Activated CD4-positive, alpha-beta memory T cell treated with anti-CD3 and anti-CD28 coated beads, Interleukin-2, amount 10 ng/mL, durations not matched to agents 7 days and 5 days (primary cell): ENCODE data around the gene CNOT1. TPM values are rescaled to one million over a fixed set of nuclear protein-coding genes. Genes with fewer than 3 reads are reported as not detected.
"Not testable (repeated sequence)": the region's sequence is repeated elsewhere in the genome, so short reads cannot be mapped to it uniquely, and the experiment has no call there.

Experiments
- CTCF ChIA-PET: fragments of 350-600 bp; sonication (Branson Sonifier 250); formaldehyde crosslinking; loops from one replicate; lab custom pipeline; 2021; ENCODE audit warnings: antibody characterized with exemption, inconsistent platforms; lab: Charles Lee
- POLR2A ChIA-PET: fragments of 350-600 bp; sonication (Branson Sonifier 250); formaldehyde crosslinking; loops from one replicate; lab custom pipeline; 2021; ENCODE audit warnings: antibody characterized with exemption; lab: Charles Lee
- DNase-seq: peaks from one replicate; pipeline ENCODE4 v3.0.0-alpha.2; 2020
- H3K27ac Mint-ChIP-seq: one replicate; pipeline ENCODE4 v1.8.0; 2021; ENCODE audit warnings: mild to moderate bottlenecking, mixed read lengths
- H3K27me3 Mint-ChIP-seq: one replicate; pipeline ENCODE4 v1.8.0; 2021; ENCODE audit warnings: mixed read lengths
- H3K36me3 Mint-ChIP-seq: one replicate; pipeline ENCODE4 v1.8.0; 2021; ENCODE audit warnings: low read depth, mixed read lengths
- H3K4me1 Mint-ChIP-seq: one replicate; pipeline ENCODE4 v1.8.0; 2021; ENCODE audit warnings: mixed read lengths
- H3K4me3 Mint-ChIP-seq: one replicate; pipeline ENCODE4 v1.8.0; 2021; ENCODE audit warnings: mild to moderate bottlenecking, mixed read lengths
- H3K9me3 Mint-ChIP-seq: one replicate; pipeline ENCODE4 v1.8.0; 2021; ENCODE audit warnings: mixed read lengths
- total RNA-seq, 2 experiments: library from RNA; stranded (reverse); gene quantifications; one replicate each; pipeline ENCODE4 v1.2.3, GENCODE V29; 2021

CNOT1 gene
- 100 to 1,000 TPM; 226 to 236 TPM for total RNA-seq

GRCh38 chr16:58629733-58630640 is at the start of gene CNOT1:
Gene CNOT1 (minus strand): TSS chr16:58629826. CDS start chr16:58599337, 30,489 bp downstream.
- peak within 1 kb of the TSS; percentile 100 for H3K4me3 Mint-ChIP-seq
- H3K27me3 Mint-ChIP-seq = no peaks in the 10 kb centered on the region
- H3K4me1 Mint-ChIP-seq = peaks cover 29% of the 10 kb centered on the region
- peak within 1 kb of the TSS; percentile 100 for H3K27ac Mint-ChIP-seq
- no peaks in the 10 kb centered on the region for H3K9me3 Mint-ChIP-seq
- CTCF ChIA-PET = interaction anchor here (3.6 kb wide), 1 partner anchor 126 kb away, joined by 16 read pairs; no protein-coding TSS in a partner anchor
- POLR2A ChIA-PET = interaction anchor here (1.0 to 4.7 kb wide), 4 partner anchors 27 to 114 kb away, joined by 3 to 16 read pairs (median 10); partner anchors contain the start of genes SETD6 and SLC38A7
- peak; percentile 99 for DNase-seq
- peaks cover 19% of the 10 kb centered on the region for H3K36me3 Mint-ChIP-seq

- no peak overlapping the region for H3K4me3 Mint-ChIP-seq
- ChIA-PET POLR2A (no interaction called here), CTCF (interaction anchor here (1.6 kb wide), 1 partner anchor 77 kb away, joined by 8 read pairs; no protein-coding TSS in a partner anchor)
- no peaks in the 10 kb centered on the region for H3K9me3 Mint-ChIP-seq
- no peaks in the 10 kb centered on the region for H3K27me3 Mint-ChIP-seq
- DNase-seq = no peak
- peaks cover 3% of the 10 kb centered on the region for H3K36me3 Mint-ChIP-seq
- H3K27ac Mint-ChIP-seq = no peak overlapping the region
- H3K4me1 Mint-ChIP-seq = peaks cover 10% of the 10 kb centered on the region
Measured at GRCh38 chr16:58678716-58679115, 49.1 kb upstream of the CNOT1 start.

- H3K9me3 Mint-ChIP-seq = no peaks in the 10 kb centered on the region
- H3K36me3 Mint-ChIP-seq = peaks cover 3% of the 10 kb centered on the region
- CTCF ChIA-PET = interaction anchor here (1.6 kb wide), 1 partner anchor 78 kb away, joined by 8 read pairs; no protein-coding TSS in a partner anchor
- H3K4me3 Mint-ChIP-seq = no peak overlapping the region
- H3K27me3 Mint-ChIP-seq = no peaks in the 10 kb centered on the region
- H3K4me1 Mint-ChIP-seq = peaks cover 5% of the 10 kb centered on the region
- H3K27ac Mint-ChIP-seq = no peak overlapping the region
- no peak for DNase-seq
- POLR2A ChIA-PET = no interaction called here
Measured at GRCh38 chr16:58678269-58678668, 48.6 kb upstream of the CNOT1 start.

GRCh38 chr16:58670946-58671583 is 41.4 kb upstream of the CNOT1 start:
- Mint-ChIP-seq H3K9me3 (no peaks in the 10 kb centered on the region), H3K4me3 (no peak overlapping the region), H3K27me3 (no peaks in the 10 kb centered on the region), H3K4me1 (no peaks in the 10 kb centered on the region), H3K36me3 (peaks cover 11% of the 10 kb centered on the region), H3K27ac (no peak overlapping the region)
- CTCF ChIA-PET = no interaction called here
- no peak for DNase-seq
- POLR2A ChIA-PET = no interaction called here

GRCh38 chr16:58670177-58670576 is 40.6 kb upstream of the CNOT1 start:
- DNase-seq = no peak
- no peaks in the 10 kb centered on the region for H3K27me3 Mint-ChIP-seq
- no peak overlapping the region for H3K27ac Mint-ChIP-seq
- ChIA-PET POLR2A (no interaction called here), CTCF (no interaction called here)
- H3K36me3 Mint-ChIP-seq = peaks cover 8% of the 10 kb centered on the region
- H3K4me3 Mint-ChIP-seq = no peak overlapping the region
- no peaks in the 10 kb centered on the region for H3K9me3 Mint-ChIP-seq
- H3K4me1 Mint-ChIP-seq = no peaks in the 10 kb centered on the region

GRCh38 chr16:58665200-58665599 is 35.6 kb upstream of the CNOT1 start:
- no peaks in the 10 kb centered on the region for H3K9me3 Mint-ChIP-seq
- no peak overlapping the region for H3K27ac Mint-ChIP-seq
- DNase-seq = no peak
- no peaks in the 10 kb centered on the region for H3K27me3 Mint-ChIP-seq
- ChIA-PET POLR2A (no interaction called here), CTCF (no interaction called here)
- H3K36me3 Mint-ChIP-seq = peaks cover 8% of the 10 kb centered on the region
- no peak overlapping the region for H3K4me3 Mint-ChIP-seq
- no peaks in the 10 kb centered on the region for H3K4me1 Mint-ChIP-seq

- ChIA-PET CTCF (interaction anchor here (0.6 to 1.8 kb wide), 6 partner anchors 115 to 692 kb away, joined by 3 to 14 read pairs (median 4); no protein-coding TSS in a partner anchor), POLR2A (interaction anchor here (0.6 kb wide), 1 partner anchor 41 kb away, joined by 3 read pairs; no protein-coding TSS in a partner anchor)
- H3K27me3 Mint-ChIP-seq = no peaks in the 10 kb centered on the region
- no peaks in the 10 kb centered on the region for H3K36me3 Mint-ChIP-seq
- no peaks in the 10 kb centered on the region for H3K4me1 Mint-ChIP-seq
- H3K4me3 Mint-ChIP-seq = no peak overlapping the region
- no peaks in the 10 kb centered on the region for H3K9me3 Mint-ChIP-seq
- no peak for DNase-seq
- no peak overlapping the region for H3K27ac Mint-ChIP-seq
Measured at GRCh38 chr16:58661199-58661830, 31.7 kb upstream of the CNOT1 start.

DNA sequence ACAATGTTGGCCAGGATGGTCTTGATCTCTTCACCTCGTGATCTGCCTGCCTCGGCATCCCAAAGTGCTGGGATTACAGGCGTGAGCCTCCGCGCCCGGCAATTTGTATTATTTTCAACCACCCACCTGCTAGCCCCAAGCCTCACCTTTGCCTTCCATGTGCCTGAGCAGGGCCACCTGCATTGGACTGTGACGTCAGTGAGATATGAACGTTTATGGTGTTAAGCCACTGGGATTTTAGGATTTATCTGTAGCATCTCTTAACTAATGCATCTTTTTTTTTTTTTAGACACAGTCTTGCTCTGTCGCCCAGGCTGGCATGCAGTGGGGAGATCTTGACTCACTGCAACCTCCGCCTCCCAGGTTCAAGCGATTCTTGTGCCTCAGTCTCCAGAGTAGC is 30.3 kb upstream of the CNOT1 start:
- DNase-seq, H3K4me3 Mint-ChIP-seq, H3K36me3 Mint-ChIP-seq, H3K27ac Mint-ChIP-seq, H3K27me3 Mint-ChIP-seq, H3K9me3 Mint-ChIP-seq, H3K4me1 Mint-ChIP-seq, POLR2A ChIA-PET: not testable (repeated sequence)
- CTCF ChIA-PET = interaction anchor here (0.7 kb wide), 1 partner anchor 123 kb away, joined by 3 read pairs; no protein-coding TSS in a partner anchor

- no peak overlapping the region for H3K27ac Mint-ChIP-seq
- CTCF ChIA-PET = no interaction called here
- H3K4me3 Mint-ChIP-seq = no peak overlapping the region
- no peaks in the 10 kb centered on the region for H3K36me3 Mint-ChIP-seq
- peaks cover 3% of the 10 kb centered on the region for H3K27me3 Mint-ChIP-seq
- DNase-seq = no peak
- POLR2A ChIA-PET = no interaction called here
- no peaks in the 10 kb centered on the region for H3K9me3 Mint-ChIP-seq
- no peaks in the 10 kb centered on the region for H3K4me1 Mint-ChIP-seq
Measured at GRCh38 chr16:58658796-58659211, 29.2 kb upstream of the CNOT1 start.

DNA sequence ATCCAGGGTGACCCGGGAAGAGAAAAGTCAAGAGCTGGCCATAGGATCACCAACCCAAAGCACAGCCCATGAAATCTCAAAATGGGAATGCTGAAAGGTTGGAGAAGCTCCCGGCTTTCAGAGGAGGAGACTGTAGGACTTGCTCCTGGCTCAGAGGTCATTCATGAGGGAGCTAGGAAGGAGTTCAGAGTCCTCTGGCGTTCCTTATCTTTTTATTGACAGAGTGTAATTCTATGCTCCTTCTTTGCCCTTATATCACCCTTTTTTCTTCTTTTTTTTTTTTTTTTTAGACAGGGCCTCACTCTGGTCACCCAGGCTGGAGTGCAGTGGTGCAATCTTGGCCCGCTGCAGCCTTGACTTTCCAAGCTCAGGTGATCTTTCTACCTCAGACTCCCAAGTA is 27.3 kb upstream of the CNOT1 start:
- no peak for DNase-seq
- CTCF ChIA-PET = interaction anchor here (0.5 to 0.7 kb wide), 2 partner anchors 319 to 705 kb away, joined by 5 to 6 read pairs; no protein-coding TSS in a partner anchor
- Mint-ChIP-seq H3K4me3 (no peak overlapping the region), H3K36me3 (no peaks in the 10 kb centered on the region), H3K27ac (no peak overlapping the region), H3K4me1 (no peaks in the 10 kb centered on the region), H3K27me3 (peaks cover 6% of the 10 kb centered on the region), H3K9me3 (no peaks in the 10 kb centered on the region)
- POLR2A ChIA-PET = no interaction called here

DNA sequence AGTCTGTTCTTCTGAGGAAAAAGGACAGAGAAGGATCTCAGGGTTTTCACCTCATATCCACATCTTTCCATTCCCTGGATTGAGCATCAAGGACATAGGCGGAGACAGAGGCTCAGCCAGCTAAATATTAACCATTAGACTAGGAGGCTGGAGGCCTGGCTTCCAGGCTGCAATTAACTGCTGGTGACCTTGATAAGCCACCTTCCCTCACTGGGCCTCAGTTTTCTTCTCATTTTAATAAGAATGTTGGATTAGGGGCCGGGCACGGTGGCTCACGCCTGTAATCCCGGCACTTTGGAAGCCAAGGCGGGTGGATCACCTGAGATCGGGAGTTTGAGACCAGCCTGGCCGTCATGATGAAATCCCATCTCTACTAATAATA is 25.6 kb upstream of the CNOT1 start:
- CTCF ChIA-PET = no interaction called here
- Mint-ChIP-seq H3K27me3 (peaks cover 6% of the 10 kb centered on the region), H3K27ac (no peak overlapping the region), H3K36me3 (no peaks in the 10 kb centered on the region), H3K4me1 (no peaks in the 10 kb centered on the region), H3K9me3 (no peaks in the 10 kb centered on the region), H3K4me3 (no peak overlapping the region)
- DNase-seq = no peak
- POLR2A ChIA-PET = no interaction called here

- Mint-ChIP-seq H3K4me1 (no peaks in the 10 kb centered on the region), H3K36me3 (no peaks in the 10 kb centered on the region), H3K9me3 (no peaks in the 10 kb centered on the region), H3K4me3 (no peak overlapping the region), H3K27me3 (peaks cover 6% of the 10 kb centered on the region), H3K27ac (no peak overlapping the region)
- DNase-seq = no peak
- ChIA-PET POLR2A (no interaction called here), CTCF (no interaction called here)
Measured at GRCh38 chr16:58654560-58655214, 25.1 kb upstream of the CNOT1 start.
